GM19324 (cell line): ENCODE measurements around the gene KIF21B.

Experiments
- ATAC-seq: cut with Tn5 transposase; IDR thresholded peaks from one replicate; pipeline ENCODE4 v1.9.1; 2021; ENCODE audit warnings: mild to moderate bottlenecking, moderate library complexity; ENCODE audit not compliant: unreplicated experiment, low FRiP score

The KIF21B gene

DNA sequence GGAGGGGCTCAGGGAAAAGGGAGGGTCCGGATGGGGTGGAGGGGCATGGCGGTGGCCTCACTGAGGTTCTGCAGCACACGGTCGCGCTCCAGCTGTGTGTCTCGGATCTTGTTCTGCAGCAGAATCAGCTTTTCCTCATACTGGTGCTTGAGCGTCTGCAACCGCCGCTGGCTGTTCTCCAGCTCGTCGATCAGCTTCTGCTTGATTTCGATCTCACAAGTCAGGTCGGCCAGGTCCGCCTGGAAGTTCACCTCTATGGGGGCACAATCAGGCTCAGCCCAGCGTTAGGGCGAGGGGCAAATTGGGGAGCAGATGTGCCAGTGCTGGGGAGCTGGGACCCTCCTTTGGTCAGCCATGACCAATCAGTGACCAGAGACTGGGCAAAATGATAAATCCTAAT is 25.2 kb downstream of the KIF21B start:
- no peak for ATAC-seq

DNA sequence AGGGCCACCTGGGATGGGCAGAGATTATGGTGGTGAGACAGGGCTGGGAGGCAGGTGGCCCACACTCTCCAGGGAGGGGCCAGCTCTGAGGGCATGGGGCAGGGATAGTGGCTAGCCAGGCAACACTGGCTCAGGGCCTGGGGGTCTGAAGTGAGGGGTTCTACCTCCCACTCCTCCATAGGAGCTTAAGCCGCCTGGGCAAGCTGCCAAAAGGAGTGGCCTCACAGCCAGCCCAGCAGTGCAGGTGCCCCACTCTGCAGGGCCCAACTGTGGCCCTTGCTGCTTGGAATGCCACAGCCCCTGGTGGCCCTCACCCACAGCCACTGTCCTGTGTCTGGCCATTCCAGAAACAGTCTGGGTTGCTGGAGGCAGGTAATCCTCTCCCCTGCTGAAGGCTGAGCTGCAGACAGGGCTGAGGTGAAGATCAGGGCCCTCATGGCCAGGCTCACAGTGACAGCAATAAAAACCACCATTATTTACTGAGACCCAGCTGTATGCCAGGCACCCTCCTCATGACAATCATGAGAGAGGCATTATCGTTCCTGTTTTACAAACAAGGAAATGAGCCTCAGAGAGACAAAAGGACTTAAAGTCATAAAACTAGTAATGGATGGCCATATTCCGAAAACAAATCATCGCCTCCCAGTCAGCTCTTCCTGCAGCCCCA is 31.0 kb downstream of the KIF21B start:
- no peak for ATAC-seq

DNA sequence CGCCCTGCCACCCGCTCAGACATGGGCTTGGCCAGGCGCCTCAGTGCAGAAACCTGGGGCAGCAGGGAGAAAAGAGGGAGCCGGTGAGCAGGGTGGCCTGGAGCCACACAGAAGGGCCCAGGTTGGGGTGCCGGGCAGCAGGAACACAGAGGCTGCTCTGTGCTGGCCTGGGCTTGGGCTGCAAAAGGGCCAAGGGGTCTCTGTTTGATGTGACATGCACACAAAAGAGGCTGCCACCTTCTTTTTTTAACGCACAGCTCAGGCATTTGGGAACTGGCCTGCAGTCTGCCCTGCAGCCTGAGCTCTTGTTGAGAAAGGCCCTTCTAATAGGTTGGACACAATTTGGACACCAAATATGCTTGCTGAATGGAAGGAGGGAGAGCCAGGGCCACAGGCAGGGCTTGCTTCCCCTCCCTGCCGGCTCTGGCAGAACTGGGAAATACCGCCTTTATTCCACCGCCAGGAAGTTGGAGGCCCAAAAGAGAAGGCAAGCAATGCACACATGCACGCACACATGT is 32.4 kb downstream of the KIF21B start:
- no peak for ATAC-seq

DNA sequence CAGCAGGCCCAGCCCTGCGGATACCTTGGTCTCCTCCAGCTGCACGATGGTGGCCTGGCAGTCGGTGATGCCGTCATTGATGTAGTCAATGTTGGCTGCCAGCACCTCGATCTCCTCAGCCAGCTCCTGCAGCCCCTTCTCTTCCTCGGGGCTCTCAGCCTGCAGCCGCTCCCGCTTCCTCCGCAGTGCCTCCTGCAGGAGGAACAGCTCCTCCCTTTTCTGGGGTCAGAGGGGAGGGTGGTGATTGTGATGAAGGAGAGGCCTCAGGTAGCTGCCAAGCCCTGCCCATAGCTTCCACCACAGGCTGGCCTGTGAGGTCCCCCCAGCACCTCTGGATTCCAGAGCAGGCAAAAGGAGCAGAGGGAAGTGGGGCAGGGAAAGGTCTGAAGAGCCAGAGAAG is 33.4 kb downstream of the KIF21B start:
- ATAC-seq = no peak

DNA sequence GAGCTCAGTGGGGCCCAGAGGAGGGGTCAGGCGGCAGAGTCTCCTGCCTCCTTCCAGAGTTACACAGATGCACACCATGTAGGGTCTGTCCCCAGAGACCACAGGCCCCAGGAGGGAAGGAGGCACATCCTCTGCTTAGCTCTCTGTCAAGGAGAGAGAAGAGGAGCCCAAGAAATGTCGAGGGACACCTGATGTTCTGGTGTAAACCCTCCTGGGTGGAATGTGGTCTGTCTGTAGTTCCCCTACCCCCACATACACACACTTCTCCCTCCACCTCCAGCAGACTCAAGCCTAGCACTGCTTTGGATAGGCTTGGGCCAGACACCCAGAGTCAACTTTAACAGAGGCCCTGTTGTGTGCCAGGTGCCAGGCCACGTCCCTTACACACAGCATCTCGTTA is 34.2 kb downstream of the KIF21B start:
- ATAC-seq = no peak

DNA sequence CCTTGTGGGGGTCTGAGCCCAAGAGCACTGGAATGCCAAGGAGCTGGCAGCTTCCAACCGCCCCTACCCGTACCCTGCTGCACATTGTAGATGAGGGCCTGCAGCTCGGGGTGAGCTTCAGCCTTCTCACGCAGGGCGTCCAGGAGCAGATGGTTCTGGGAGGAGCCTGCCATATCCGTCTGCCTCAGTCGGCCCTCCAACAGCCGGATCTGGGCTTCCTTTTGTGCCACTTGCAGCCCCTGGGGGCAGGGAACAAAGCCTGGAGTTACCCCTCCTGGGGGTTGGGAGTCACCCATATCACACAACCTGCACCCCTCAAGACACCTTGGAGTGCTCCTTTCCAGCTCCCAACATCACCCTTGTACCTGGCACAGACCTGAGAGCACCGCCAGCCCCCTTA is 34.8 kb downstream of the KIF21B start:
- ATAC-seq = no peak

DNA sequence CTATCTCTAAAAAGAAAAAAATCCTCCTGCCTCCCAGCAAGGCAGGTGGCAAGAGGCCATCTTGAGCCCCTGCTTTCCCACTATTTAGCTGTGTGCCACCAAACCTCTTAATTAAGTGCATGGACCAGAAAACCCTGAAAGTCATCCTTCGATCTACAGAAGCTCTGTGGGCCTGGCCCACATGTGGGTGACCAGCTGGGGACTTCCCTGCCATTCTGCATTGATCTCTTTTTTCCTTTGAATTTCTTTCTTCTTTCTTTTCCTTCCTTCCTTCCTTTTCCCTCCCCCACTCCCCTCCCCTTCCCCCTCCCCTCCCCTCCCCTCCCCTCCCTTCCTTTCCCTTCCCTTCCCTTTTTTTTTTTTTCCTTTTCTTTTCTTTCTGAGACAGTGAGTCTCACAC is 38.0 kb downstream of the KIF21B start:
- ATAC-seq = no peak

DNA sequence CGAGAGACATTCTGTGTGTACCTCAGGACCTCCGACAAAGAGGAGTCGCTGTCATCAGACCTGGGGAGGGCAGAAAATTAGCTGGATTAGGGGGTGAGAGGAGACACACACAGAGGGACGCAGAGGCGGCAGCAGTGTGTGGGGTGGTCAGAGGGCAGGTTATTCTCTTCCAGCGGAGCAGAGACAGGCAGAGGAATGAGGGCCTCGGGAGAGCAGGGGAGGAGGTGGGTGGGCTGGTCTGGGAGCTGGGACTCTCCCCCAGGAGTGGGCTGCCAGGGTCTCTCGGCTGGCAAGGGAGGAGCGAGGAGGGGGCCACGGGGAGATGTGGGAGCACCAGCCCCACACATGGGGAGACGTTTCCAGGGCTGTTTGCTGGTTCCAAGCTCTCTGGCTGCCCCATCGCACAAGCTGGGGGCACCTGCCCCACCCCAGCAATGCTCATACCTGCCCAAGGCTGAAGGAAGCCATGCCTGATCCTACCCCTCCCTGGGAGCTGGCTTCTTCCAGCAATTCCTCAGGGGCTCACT is 40.4 kb downstream of the KIF21B start:
- ATAC-seq = no peak

DNA sequence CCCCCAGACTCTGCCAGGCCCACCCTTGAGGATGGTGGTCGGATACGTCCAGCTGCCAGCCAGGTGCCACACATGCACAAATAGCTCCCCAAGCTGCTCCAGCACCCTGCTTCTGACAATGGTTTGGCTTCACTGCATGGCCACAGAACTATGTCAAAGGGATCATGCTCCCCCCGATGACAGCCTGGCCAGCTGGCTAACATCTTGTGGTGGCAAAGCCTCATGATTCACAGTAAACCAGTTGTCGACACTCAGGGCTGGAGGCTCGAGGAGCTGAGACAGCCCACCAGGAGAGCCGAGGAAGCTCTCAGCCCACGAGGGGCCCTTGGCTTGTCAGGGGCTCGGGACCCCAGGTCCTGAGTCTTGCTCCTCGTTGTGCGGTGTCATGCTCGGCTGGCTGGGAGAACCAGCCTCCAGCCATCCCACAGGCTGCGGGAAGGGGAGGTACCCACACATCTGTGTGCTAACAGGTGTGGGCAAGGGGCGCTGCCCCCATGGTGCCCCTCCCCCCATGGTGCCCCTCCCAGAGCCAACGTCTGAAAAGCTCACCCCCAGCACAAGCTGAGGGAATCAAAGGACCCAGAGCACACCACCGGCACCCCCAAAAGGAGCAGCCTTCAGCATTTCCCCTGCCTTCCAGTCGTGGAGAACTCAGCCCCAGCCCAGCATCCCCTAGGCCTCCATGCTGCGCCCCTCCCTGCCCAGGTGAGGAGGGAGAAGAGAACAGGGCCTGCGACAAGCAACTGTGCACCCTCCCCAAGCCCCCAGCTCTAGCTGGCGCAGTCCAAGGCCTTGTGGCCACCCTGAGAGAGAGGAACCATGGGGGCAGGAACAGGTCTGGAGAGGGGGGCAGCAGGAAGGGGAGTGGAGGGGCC is 41.2 kb downstream of the KIF21B start:
- ATAC-seq = no peak

DNA sequence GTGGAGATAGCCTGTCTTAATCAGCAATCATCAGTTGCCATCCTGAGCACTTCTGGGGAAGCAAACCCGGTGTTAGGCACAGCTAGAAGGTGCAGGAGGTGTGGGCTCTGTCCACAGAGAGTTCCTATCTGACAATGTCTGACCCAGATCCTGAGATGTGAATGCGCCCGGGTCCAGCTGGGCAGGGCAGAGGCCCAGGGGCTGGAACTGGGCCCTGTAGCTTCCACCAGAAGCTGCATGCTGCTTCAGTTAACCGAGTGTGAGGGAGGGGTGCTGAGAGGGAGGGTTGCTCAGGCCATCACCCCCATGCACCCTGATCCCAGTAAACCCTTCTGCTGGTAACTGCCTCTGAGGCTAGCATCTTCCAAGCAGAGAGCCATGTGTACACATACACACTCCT is 42.2 kb downstream of the KIF21B start:
- ATAC-seq = no peak

DNA sequence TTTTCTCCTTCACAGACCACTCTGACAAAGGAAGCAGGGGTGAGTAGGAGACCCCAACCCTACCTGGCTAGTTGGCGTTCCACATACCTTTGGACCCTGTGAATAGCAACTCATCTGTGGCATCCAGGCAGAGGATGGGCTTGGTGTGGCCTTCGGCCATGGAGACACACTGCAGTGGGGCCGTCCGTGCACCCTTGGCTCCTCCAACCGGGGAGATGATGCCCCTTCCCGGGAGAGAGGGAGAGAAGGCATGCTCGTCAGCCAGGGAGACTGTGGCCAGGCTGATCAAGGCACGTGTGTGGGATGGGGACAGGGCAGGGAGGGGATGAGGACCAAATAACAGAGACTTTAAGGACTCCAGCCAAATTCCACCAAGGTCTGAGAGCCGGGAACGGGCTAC is 42.6 kb downstream of the KIF21B start:
- ATAC-seq = no peak

DNA sequence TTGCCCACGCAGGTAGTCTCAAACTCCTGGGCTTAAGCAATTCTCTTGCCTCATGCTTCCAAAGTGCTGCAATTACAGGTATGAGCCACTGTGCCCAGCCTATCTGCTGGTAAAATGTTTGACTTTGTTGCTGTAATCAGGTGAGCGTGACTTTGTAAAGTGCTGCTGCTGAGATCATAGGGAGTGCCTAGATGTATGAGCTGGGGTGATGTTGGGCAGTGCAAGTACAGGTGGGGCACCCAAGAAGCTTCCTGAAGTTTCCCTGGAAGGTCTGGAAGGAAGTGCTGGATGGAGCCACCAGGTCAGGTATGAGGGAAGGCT is 43.1 kb downstream of the KIF21B start:
- no peak for ATAC-seq

DNA sequence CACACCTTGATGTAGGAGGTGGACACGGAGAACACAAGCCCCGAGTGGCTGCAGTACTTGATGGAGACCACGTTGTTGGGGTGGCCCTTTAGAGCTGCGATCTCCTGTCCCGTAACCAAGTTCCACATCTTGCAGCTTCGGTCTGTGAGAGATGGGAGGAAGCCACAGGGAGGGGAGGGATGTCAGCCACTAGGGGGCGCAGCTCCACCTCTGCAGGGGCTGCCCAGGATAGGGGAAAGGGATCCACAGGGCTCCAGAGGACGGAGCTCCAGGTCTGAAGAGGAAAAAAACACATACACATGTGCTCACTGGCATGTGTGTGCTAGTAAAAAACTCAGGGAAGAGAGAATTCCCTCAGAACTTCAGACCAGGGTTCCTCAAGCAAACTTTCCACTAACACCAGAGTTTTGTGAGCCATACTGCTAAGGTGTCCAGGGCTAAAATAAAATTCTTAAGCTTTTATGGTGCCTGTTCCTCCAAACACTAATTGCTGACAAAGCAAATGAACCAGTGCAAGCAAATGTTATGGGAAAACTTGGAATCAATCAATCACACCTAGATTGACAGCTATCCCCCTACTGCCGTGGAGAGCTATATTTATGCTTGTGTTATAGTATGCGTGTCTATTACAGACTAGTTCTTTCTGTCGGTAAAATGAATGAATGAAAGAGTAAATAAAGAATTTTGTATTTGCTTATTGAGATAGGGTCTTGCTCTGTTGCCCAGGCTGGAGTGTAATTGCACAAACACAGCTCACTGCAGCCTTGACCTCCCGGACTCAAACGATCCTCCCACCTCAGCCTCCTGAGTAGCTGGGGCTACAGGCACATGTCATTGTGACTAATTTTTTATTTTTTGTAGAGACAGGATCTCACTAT is 43.7 kb downstream of the KIF21B start:
- no peak for ATAC-seq

DNA sequence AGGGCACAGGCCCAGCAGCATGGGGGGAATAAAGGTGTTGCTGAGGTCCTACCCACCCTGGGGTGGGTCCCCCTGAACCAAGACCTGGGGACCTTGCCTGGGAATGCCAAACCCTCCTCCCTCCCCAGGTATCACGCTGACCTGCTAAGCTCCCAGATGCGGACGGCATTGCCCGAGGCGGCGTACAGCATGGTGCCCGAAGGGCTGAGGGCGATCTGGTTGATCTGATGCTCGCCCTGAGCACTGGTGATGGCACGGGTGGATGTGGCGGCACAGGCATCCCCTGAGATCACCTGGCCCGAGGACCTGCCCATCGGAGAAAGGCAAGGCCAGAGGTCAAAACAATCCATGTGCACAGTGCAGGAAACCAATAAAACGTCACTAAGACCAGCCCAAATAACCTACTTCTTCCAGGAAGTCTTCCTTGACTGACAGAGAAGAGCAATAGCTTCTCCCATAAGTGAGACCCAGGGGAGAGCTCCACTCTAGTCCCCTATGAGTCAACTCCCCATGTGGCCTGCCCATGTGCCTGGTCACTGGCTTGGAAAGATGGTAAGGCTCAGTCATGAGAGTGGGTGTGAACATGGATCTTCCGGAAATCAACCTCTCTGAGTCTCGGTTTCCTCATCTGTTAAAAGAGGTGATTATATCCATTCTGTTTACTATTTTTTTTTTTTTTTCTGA is 46.3 kb downstream of the KIF21B start:
- no peak for ATAC-seq

DNA sequence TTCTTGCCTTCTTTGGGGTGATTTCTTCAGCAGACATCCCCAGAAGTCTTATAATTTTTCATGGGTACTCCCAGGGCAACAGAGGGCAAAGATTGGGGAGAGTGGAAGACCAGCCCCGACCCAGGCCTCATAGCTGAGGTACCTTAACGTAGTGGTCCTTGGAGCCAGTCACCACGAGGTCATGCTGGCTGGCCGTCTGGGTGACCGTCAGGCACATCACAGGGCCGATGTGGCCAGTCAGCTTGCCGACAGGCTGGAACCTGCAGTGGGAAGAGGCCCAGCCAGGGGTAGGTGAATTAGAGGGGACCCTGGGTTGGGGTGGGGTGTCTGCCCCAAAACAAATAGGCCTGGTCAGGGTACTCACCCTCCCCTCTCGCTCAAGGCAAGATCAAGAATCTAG is 46.9 kb downstream of the KIF21B start:
- ATAC-seq = no peak

DNA sequence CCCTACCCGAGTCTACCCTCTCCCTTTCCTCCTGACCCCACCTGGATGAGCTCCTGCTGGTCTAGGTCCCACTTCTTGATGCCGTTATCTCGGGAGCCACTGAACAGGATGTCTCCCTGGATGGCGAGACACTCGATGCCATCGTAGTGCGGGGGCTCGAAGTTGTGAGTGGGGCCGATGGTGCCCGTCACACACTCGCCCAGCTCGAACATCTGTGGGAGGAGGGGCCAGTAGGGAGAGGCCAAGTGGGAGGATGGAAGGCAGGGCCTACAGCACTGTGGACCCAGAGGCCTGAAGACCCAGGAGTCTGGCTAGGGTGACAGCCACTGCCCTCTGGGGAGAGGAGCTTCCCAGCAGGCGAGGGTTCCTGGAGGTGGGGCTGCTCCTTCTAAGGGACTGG is 48.1 kb downstream of the KIF21B start:
- no peak for ATAC-seq

DNA sequence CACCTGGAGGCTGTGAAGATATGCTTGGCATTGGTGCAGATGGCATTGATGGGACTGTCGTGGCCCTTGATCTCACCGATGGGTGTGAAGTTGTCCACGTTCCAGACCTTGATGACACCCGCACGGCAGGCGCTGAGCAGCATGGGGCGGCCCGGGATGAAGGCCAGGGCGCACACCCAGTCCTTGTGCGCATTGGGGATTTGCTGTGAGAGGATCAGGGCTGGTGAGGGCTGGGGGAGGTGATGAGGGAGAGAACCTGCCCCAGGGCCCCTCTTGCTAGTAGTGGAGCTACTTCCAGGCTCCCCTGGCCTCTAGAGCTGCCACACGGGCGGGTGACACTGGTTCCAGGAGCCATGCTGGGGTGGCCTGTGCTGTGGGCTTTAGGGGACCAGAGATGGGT is 48.8 kb downstream of the KIF21B start:
- no peak for ATAC-seq

DNA sequence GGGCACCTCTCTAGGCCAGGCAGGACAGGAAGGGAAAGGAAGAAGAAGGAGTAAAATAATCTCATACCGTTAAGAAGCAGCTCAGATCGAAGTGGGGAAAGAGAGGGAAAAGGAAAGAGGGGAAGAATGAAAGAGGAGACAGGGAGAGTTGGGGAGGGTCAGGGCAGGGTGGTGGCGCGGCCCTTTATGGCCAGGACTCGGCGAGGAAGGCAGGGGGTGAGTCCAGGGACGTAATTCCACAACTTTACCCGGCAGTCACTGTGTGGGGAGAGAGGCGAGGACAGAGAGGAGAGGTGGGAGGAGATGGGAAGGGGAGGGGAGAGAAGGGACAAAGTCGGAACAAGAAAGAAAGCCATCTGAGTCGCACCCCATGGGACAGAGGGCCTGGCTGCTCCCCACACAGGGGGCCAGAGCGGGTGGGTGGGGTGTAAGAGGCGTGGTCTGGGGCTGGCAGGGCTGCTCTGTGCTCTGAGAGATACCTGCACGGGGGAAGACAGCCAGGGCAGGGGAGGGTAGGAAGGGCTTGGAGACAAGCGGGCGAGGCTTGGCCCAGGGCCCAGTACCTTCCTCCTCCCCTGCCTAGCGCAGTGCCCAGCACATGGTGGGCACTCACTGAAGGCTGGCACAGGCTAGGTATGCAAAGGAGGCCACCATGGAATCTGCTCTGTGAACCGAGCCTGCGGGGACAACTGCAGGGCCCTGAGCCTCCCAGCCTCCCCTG is 49.4 kb downstream of the KIF21B start:
- no peak for ATAC-seq

DNA sequence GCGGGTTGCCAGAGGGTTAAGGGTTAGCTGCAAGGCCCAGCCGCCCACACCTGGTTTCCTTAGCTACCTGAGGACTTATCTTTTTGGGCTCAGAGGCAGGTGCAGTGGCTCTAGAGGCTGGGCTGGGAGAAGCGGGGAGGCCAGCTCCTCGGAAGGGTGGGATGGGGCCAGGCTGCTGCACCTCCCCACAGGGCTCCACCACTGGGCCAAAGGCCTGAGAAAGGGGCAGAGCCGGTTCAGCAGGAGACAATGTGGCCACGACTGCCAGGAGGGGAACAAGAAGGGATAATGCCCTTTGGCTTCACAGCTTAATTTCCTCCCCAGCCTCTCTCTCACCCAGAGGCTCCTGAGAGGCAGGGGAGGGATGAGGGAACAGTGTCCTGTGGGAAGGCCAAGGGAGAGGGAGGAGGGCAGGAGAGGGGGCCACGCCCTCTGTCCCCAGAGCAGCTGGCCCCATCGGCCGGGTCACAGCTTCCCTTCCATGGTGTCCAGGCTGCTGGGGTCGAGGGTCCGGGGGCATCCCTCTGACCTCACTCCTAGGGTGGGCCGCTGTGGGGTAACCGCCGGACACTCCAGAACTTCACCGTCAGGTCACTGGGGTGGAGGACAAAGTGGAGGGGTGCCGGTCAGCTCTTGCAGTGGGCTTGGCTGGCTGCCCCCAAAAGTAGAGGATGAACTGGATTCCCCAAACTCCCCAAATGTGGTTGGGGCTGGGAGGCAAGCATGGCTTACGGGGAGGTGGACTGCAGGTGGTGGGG is 50.4 kb downstream of the KIF21B start:
- no peak for ATAC-seq
